ENCODE data around the gene TAF11L8. TPM values are rescaled to one million over a fixed set of nuclear protein-coding genes. Genes with fewer than 3 reads are reported as not detected.
"Not testable (repeated sequence)": the region's sequence is repeated elsewhere in the genome, so short reads cannot be mapped to it uniquely, and the experiment has no call there.

Gene TAF11L8
- total RNA-seq, 1 donor from 2014 or later, result not detected

GRCh38 chr5:17604951-17605350 is 14.2 kb upstream of the TAF11L8 start:
- Histone ChIP-seq H3K27me3 (ENCODE audit: control insufficient read depth, insufficient read depth, low read length) (no peaks in the 10 kb centered on the region), H3K36me3 (ENCODE audit: control insufficient read depth, insufficient read depth, low read length) (no peaks in the 10 kb centered on the region), H3K4me3 (ENCODE audit: low read depth, low read length) (no peak overlapping the region)
- no peak for TF ChIP-seq CTCF (IDR thresholded peaks at IDR 0.05; ENCODE audit: insufficient read depth, low read length, poor library complexity, severe bottlenecking)
- no peak for DNase-seq (ENCODE audit: low read depth)

- not testable (repeated sequence) for DNase-seq (ENCODE audit: low read depth); H3K4me3 ChIP-seq (ENCODE audit: low read depth, low read length); H3K36me3 ChIP-seq (ENCODE audit: control insufficient read depth, insufficient read depth, low read length); H3K27me3 ChIP-seq (ENCODE audit: control insufficient read depth, insufficient read depth, low read length)
Observed at GRCh38 chr5:17603880-17604279, 13.1 kb upstream of the TAF11L8 start, which contains the start of gene TAF11L11. Gene TAF11L11, plus strand, starts transcription at chr5:17604183.

DNA sequence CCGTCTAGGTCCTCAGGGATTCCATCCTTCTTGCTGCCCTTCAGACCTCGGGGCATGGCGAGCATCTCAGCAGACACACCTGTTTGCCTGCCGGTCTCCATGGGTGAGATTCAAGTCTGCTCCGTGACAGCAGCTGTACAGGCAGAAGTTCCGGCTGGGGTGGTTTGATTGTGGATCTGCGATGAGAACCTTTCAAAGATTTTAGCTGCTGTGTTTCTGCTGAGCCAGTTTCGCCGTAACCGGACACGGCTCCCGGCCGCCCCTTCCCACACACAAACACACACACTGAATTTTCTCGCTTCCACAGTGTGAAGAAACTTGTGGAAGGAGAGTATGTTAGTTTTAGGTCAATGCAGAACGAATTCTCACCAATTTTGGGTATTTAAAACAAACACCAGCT is 7.0 kb upstream of the TAF11L8 start, which contains the start of gene TAF11L10:
TAF11L10 (minus strand) TSS at position 101 of the 400 bp plus-strand sequence.
- H3K4me3 ChIP-seq (ENCODE audit: low read depth, low read length); H3K27me3 ChIP-seq (ENCODE audit: control insufficient read depth, insufficient read depth, low read length); DNase-seq (ENCODE audit: low read depth); H3K36me3 ChIP-seq (ENCODE audit: control insufficient read depth, insufficient read depth, low read length): not testable (repeated sequence)

DNA sequence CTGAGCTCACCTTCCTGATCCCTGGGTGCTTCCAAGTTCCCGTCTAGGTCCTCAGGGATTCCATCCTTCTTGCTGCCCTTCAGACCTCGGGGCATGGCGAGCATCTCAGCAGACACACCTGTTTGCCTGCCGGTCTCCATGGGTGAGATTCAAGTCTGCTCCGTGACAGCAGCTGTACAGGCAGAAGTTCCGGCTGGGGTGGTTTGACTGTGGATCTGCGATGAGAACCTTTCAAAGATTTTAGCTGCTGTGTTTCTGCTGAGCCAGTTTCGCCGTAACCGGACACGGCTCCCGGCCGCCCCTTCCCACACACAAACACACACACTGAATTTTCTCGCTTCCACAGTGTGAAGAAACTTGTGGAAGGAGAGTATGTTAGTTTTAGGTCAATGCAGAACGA is 3.5 kb upstream of the TAF11L8 start, which contains the start of gene TAF11L9:
TAF11L9 (minus strand) TSS at position 140 of the 400 bp plus-strand sequence.
- H3K36me3 ChIP-seq (ENCODE audit: control insufficient read depth, insufficient read depth, low read length); DNase-seq (ENCODE audit: low read depth): not testable (repeated sequence)

GRCh38 chr5:17585658-17586057 is 5.1 kb downstream of the TAF11L8 start, which contains the start of gene TAF11L7:
Gene TAF11L7, minus strand, starts transcription at chr5:17585758.
- not testable (repeated sequence) for H3K4me3 ChIP-seq (ENCODE audit: low read depth, low read length); H3K36me3 ChIP-seq (ENCODE audit: control insufficient read depth, insufficient read depth, low read length); H3K27me3 ChIP-seq (ENCODE audit: control insufficient read depth, insufficient read depth, low read length); DNase-seq (ENCODE audit: low read depth)

More for the DNA sequence above, 3.5 kb upstream of the TAF11L8 start, which contains the start of gene TAF11L9:
- H3K4me3 ChIP-seq (ENCODE audit: low read depth, low read length); H3K27me3 ChIP-seq (ENCODE audit: control insufficient read depth, insufficient read depth, low read length): not testable (repeated sequence)

Other genes with a start within 250 kb of the TAF11L8 start
- gene TAF11L2, start 92.7 kb downstream of the TAF11L8 start, total RNA-seq, result not detected in 2 replicates
- not detected in 2 replicates for gene TAF11L3, start 72.6 kb downstream of the TAF11L8 start, total RNA-seq
- not detected in 2 replicates for gene TAF11L4, start 69.2 kb downstream of the TAF11L8 start, total RNA-seq
- gene TAF11L5, start 65.7 kb downstream of the TAF11L8 start, total RNA-seq, result not detected in 2 replicates
- gene TAF11L6, start 62.3 kb downstream of the TAF11L8 start, total RNA-seq, result not detected in 2 replicates
- not detected in 2 replicates for gene TAF11L7, start 5.2 kb downstream of the TAF11L8 start, total RNA-seq
- not detected in 2 replicates for gene TAF11L9, start 3.4 kb upstream of the TAF11L8 start, total RNA-seq
- not detected in 2 replicates for gene TAF11L10, start 6.9 kb upstream of the TAF11L8 start, total RNA-seq
- not detected in 2 replicates for gene TAF11L11, start 13.2 kb upstream of the TAF11L8 start, total RNA-seq
- not detected in 2 replicates for gene TAF11L12, start 19.4 kb upstream of the TAF11L8 start, total RNA-seq
- gene TAF11L13, start 41.1 kb upstream of the TAF11L8 start, total RNA-seq, result not detected in 2 replicates
- not detected in 2 replicates for gene TAF11L14, start 43.5 kb upstream of the TAF11L8 start, total RNA-seq

Data from kidney epithelial cell (primary cell).